ENCODE results near the gene MAP3K14.
A peak's percentile ranks its signal among the peaks of the same experiment; 100 is the strongest.
"Not testable (repeated sequence)": the region's sequence is repeated elsewhere in the genome, so short reads cannot be mapped to it uniquely, and the experiment has no call there.

MAP3K14 gene

DNA sequence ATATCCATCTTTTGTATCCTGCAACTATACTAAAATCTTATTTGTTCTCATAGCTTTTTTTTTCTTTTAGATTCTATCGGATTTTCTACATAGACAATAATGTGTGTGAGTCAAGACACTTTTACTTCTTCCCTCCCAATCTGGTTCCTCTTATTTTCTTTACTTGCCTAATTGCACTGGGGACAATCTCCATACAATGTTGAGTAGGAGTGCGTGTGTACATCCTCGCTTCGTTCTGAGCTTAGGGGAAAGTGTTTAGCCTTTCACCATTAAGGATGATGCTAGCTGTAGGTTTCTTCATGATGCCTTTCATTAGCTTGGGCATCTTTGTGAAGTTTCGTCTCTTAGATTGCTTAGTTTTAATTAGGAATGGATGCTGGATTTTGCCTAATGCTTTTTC, 57.8 kb downstream of the MAP3K14 start:
- DNase-seq (ENCODE audit: low read depth in 2 of 2): no peak

DNA sequence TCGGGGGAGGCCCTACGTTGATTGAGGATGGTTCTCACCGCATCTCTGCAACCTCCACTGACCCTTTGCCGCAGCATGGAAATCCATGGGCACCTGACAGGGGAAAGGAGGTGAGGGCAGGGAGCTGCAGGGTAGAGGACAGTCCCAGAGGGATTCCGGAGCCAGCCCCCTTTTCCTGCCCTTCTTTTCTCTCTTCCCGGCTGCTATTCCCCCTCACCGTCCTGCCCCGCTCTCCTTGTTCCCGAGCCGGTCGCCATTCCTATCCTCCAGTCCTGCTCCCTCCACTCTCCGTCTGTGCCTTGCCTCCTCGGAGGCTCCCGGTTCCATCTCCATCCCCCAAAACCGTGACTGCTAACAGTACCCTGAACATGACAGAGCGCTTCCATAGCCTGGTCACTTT, 59.7 kb downstream of the MAP3K14 start:
- no peak for DNase-seq (ENCODE audit: low read depth in 2 of 2)

DNA sequence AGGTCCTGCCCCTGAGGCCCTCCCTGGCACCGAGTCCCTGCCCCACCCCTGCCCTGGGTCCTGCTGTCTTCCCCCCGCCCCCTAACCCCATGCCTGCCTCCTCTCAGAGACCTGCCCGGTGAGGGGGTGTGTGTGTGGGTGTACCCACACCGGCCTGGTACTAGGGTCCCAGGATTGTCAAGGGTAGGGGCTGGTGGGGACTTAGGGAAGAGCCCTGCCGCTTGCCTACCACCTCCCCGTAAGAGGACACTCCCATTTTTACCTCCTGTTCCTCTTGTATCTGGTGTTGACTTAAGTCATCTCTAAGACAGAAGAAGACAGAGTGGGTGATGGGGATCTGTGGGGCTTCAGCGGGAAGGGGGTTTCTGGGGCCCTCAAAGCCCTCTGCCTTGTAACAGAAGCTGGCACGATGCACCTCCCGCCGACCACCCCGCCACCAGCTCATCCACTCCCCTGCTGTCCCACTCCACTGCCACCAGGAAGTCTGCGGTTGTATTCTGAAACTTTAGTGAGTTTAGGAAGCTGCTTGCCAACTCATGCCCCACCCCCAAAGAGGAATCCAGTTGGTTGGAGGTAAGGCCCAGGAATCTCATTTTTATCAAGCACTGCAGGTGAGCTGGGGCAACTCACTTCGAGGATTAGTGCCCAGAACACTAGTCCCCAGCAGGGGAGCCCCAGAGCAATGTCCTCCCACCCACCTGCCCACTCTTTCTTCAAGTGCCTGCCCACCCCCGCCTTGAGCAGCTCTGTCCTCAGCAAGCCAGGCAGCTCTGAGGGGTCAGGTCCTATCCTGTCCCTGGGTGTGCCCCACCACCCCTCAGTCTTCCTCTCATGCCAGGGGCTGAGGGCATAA, 60.5 kb downstream of the MAP3K14 start:
- DNase-seq (ENCODE audit: low read depth in 2 of 2): no peak

DNA sequence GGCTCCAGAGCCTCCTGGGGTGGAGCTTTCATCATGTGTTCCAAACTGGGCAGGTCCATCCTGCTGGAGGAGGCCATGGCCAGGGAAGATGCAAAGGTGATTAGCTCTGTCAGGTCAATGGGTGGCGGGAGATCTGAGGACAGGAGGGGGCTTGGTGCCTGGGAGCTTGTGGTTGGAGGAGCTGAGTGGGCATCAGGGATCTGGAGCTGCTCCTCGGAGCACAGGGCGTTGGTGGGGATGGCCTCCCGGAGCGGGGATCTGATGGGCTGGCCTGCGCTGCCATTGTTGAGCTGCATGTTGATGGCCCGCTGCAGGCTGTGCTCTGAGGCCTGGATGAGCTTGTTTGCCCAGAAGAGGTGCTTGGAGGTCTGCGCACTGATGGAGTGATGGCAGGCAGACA, 61.5 kb downstream of the MAP3K14 start:
- no peak for DNase-seq (ENCODE audit: low read depth in 2 of 2)

DNA sequence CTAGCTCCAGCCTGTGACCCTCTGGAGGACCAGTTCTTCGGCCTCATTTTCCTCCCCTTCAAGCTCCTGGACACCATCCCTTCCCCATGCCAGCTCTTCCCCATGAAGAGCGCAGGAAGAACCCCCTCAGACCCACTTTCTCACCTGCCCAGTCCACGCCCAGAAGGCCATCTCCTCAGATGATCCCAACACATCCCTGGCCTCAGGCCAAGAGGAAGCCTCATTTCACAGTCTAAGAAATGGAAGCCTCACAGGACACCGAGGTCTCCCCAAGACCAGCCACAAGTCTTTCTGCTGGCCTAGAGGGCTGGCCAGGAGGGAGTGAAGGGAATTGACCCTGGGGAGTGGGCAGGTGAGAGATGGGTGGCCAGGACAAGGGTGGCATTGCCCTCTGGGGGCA, 62.9 kb downstream of the MAP3K14 start:
- no peak for DNase-seq (ENCODE audit: low read depth in 2 of 2)

DNA sequence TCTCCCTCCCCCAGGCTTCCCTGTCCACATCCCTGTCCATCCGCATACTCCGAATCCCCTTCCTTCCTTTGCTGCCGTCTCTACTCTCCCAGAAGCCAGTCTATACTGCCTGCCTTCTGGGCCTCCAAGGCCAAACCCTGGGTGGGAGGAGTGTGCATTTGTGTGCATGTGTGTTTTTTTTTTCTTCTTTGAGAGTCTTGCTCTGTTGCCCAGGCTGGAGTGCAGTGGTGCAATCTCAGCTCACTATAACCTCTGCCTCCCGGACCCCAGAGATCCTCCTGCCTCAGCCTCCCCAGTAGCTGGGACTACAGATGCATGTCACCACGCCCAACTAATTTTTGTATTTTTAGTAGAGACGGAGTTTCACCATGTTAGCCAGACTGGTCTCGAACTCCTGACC, 63.6 kb downstream of the MAP3K14 start:
- DNase-seq (ENCODE audit: low read depth in 2 of 2): not testable (repeated sequence)

DNA sequence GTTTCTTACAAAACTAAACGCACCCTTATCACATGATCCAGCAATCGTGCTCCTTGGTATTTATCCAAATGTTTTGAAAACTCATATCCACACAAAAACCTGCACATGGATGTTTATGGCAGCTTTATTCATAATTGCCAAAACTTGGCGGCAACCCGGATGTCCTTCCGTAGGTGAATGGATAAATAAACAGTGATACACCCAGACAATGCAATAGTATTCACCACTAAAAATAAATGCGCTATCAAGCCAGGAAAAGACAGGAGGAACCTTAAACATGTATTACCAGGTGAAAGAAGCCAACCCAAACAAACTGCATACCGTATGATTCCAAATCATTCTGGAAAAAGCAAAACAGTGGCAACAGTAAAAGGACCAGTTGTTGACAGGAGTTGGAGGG, 64.9 kb downstream of the MAP3K14 start:
- DNase-seq (ENCODE audit: low read depth in 2 of 2): no peak

DNA sequence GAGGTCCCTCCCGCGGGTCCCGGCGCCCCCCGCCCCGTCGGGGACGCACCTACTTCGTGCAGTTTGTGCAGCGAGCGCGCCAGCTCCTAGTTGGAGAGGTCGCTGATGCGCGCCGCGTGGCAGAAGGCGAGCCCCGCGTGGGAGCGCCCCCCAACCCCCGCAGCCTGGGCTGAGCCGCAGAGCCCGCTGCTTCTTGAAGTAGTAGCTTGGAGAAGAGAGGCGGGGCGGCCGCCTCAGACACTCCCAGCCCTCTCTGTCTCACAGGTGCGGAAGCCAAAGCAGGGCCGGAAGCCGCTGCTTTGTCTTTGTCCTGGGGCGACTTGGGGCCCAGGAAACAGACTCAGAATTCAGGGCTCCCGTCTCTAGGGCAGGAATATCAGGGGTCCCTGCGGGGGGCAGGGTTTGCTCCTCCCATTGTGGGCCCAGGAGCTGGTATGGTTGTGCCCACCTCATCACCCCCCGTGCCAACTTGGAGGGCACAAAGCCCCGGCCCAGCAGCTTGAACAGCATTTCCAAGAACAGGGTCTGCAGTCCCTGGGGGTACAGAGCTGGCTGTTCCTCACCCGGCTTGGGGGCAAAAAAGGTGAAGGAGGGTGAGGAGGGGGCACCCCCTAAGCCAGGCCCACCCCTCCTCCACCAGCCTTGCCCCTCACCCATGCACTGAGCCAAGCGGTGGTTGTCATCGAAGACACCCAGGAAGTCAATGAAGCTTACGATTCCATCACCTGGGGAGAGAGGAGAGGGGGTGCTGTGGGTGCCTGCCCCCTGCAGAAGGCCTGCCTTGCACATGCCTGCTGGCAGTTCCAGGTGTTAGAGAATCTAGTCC, 68.5 kb downstream of the MAP3K14 start:
- peak; percentile 78 to 82 for DNase-seq (ENCODE audit: low read depth in 2 of 2)

DNA sequence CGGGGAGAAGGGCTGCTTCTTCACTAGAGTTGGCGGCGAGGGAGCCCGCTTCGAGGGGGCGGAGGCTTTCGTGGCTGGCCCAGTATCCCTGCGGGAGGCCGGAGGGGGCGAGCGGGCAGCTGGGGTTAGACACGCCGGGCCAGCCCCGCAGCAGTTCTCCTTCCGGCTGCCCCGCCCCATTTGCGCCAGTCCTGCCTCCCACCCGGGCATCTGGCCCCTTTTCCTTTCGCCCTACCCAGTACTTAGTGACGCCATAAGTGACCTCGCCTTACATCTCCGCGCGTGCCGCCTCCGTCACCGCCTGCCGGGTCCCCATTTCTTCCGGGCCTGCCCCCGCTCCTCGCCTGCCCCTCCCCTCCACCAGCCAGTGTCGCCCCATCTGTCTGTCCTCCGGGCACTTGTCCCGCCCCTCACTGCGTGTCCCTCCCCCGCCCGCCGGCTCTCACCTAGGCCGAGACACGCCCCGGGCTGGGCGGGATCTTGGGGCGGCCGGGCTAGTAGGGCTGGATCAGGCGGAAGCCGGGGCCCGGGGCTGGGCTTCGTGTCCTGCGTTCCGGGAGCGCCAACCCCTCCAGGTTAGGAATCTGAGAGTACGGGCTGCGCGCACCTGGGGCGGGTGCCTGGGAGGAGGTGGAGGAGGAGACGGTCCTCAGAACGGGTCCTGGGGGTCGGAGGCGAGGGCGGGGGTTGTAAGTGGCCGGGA, 69.2 kb downstream of the MAP3K14 start:
- DNase-seq (ENCODE audit: low read depth in 2 of 2): peak; percentile 94 to 96

DNA sequence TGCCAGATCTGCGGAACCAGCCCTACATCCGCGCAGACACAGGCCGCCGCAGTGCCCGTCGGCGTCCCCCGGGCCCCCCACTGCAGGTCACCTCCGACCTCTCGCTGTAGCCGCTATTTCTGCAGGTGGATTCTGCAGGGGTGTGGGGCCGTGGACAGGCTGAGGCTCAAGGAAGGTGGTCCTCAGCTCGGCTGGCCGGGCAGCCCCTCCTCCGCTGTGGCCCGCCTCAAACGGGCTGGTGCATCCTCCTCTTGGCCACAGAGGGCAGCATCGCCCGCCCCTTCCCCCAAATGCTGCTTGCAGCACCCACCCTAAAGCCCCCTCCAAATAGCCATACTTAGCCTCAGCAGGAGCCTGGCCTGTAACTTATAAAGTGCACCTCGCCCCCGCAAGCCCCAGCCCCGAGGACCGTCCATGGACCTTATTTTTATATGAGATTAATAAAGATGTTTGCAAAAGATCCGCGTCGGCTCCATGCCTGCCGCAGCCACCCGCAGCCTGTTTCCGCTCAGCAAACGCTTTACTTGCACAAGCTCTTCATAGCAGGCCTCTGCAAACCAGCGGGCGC, 69.9 kb downstream of the MAP3K14 start:
- DNase-seq (ENCODE audit: low read depth in 2 of 2): no peak

DNA sequence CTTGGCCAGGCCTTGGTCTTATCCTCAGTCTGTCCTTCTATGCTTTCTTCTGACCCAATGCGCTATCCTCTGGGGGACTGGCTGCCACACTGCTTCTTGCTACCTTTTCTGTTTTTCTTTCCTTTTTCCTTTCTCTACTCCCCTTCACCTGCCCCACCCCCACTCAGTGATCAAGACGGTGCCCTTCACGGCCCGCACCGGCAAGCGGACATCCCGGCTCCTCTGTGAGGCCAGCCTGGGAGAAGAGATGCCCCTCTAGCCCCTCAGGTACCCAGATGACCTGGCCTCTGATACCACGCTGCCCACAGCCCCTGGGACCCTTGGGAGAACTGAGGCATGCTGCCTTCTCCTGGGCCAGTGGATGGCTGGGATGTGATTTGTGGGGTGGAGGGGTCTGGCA, 70.5 kb downstream of the MAP3K14 start:
- DNase-seq (ENCODE audit: low read depth in 2 of 2): no peak

DNA sequence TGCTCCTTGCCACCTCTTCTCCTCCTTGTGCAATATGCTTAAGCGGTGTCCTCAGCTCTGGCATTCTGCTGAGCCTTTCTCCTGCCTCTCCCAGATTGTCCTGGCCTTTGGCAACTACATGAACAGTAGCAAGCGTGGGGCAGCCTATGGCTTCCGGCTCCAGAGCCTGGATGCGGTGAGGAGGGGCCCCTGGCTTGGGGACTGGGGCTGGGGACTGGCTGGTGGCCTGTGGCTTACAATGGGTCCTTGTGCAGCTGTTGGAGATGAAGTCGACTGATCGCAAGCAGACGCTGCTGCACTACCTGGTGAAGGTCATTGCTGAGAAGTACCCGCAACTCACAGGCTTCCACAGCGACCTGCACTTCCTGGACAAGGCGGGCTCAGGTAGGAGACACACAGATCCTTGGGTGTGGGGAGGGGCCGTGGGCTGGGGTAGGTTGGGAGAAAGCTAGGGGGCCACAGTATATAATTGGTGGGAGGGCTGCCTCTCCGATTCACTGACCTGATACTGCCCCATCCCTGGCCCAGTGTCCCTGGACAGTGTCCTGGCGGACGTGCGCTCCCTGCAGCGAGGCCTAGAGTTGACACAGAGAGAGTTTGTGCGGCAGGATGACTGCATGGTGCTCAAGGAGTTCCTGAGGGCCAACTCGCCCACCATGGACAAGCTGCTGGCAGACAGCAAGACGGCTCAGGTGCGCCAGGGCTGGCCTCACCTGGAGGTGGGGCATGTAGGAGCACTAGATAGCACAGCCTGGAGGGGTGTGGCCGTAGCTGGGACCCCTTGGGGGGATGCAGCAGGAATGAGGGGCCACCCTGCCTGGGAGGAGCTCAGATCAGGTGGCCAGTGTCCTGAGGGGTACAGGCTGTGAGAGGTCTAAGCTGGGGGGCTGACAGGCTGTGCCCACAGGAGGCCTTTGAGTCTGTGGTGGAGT, 71.8 kb downstream of the MAP3K14 start:
- no peak for DNase-seq (ENCODE audit: low read depth in 2 of 2)

DNA sequence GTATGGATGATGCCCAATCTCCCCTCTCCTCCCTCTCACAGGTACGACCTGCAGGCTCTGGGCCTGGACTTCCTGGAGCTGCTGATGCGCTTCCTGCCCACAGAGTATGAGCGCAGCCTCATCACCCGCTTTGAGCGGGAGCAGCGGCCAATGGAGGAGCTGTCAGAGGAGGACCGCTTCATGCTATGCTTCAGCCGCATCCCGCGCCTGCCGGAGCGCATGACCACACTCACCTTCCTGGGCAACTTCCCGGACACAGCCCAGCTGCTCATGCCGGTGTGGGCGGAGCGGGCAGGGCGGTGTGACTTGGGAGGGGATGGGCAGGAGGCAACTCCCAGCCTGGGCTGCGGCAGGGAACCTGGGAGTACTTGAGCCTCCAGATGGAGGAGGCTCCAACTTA, 73.1 kb downstream of the MAP3K14 start:
- DNase-seq (ENCODE audit: low read depth in 2 of 2): no peak

DNA sequence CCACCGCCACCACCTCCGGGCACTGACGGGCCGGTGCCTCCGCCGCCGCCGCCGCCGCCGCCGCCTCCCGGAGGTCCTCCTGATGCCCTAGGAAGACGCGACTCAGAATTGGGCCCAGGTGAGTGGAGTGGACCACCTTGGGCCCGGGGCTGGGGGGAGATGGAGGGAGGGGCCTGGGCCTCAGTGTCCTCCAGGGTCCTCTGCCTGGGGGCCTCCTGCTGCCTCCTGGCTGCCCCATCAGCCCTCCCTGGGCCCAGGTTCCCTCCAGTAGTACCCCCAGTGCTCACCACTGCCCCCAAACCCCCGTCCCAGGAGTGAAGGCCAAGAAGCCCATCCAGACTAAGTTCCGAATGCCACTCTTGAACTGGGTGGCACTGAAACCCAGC, 74.8 kb downstream of the MAP3K14 start:
- DNase-seq (ENCODE audit: low read depth in 2 of 2): no peak

DNA sequence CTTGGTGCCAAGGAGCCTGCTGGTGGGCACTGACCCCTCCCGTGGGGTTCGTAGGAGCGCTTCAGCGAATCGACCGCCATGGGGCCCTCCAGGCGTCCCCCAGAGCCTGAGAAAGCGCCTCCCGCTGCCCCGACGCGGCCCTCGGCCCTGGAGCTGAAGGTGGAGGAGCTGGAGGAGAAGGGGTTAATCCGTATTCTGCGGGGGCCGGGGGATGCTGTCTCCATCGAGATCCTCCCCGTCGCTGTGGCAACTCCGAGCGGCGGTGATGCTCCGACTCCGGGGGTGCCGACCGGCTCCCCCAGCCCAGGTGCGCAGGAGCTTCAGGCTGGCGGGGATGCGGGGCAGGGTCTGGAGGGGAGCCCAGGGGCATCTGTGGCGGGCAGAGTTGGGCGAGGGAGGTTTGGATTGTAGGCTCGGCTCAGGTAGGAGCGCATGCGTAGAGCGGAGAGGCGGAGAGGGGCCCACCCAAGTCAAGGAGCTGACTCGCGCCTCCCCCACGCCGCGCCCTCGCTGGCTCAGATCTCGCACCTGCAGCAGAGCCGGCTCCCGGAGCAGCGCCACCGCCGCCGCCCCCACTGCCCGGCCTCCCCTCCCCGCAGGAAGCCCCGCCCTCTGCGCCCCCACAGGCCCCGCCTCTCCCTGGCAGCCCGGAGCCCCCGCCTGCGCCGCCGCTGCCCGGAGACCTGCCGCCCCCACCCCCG, 75.3 kb downstream of the MAP3K14 start:
- no peak for DNase-seq (ENCODE audit: low read depth in 2 of 2)

DNA sequence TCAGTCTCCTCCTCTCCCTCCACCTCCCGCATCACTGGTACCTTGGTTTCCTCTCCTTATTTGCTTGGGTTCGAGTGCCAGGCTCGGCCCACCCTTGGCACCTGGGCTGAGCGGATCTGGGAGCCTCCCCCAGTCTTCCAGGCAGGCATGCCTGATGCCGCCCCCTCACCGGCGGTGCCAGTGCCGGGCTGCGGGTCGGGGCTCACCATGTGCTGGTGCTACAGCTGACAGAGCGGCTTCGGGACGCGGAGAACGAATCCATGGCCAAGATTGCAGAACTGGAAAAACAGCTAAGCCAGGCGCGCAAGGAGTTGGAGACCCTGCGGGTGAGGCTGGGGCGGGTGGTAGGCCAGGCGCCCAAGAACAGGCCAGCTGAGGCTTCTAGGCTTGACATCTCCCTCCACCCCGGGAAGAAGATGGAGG, 75.9 kb downstream of the MAP3K14 start:
- no peak for DNase-seq (ENCODE audit: low read depth in 2 of 2)

DNA sequence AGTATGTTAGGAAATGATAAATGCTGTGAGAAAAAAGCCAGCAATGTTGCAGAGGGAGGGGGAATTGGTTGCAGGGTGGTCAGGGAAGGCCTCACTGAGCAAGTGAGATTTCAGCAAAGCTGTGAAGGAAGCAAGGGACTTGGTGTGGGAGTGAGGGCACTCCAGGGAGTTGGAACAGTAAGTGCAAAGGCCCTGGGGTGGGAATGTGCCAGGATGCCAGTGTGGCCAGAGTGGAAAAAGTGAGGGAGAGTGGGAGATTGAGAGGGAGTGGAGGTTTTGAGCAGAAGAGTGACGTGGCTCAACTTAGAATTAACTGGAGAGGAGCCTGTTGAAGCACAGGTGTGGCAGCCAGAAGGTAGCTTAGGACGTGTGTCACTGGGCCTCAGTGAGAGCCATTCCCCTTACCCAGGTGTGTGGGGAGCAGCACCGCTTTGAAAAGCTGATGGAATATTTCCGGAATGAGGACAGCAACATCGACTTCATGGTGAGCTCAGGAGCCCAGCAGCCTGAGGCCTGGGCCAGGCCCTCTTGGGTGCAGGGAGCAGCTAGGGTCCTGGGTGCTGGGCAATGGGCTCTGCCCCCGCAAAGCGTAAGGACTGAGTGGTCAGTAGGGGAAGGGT, 78.6 kb downstream of the MAP3K14 start:
- no peak for DNase-seq (ENCODE audit: low read depth in 2 of 2)

DNA sequence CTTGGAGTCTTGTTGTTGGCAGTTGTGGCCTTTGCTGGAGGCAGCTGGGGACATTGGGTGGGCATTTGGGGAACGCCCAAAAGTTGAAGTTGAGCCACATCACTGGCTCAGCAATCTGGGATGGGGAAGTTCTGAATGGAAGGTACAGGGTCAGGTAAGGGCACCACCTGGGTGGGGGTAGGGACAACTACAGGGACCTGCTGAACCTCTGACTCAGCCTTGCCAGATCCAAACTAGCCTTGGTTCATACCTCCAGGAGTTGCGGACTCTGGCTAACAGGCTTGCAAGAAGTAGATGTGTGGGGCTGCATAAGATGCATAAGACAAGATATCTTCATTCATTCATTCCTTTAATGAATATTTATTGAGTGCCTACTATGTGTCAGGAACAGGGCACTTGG, 79.1 kb downstream of the MAP3K14 start:
- DNase-seq (ENCODE audit: low read depth in 2 of 2): no peak

DNA sequence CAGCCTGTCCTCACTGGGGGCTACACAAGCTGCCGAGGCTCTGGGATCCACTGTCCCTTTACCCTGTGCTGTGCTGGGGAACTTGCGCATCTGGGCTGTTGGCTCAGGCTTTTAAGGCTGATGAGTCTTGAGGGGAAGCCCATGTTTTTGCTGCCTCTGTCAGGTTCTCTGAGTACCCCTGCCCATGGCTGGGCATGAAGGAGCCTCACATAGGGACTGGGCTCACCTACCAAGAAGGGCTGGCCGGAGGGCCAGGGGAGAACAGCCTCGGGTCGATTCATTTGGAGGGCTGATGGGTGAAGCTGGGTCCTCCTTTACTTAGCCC, 80.6 kb downstream of the MAP3K14 start:
- no peak for DNase-seq (ENCODE audit: low read depth in 2 of 2)

Measured in stimulated activated CD8-positive, alpha-beta memory T cell treated with anti-CD3 and anti-CD28 coated beads, Interleukin-7, amount 100 ng/mL, for 4 hours (primary cell).